ENCODE measurements around the gene FTCD.
A peak's percentile ranks its signal among the peaks of the same experiment; 100 is the strongest.
"Not testable (repeated sequence)": the region's sequence is repeated elsewhere in the genome, so short reads cannot be mapped to it uniquely, and the experiment has no call there.

FTCD gene

GRCh38 chr21:46188226-46189212 is 33.1 kb upstream of the FTCD start:
- no peak for DNase-seq

- no peak for DNase-seq
These were observed 32.4 kb upstream of the FTCD start for GRCh38 chr21:46187814-46188213.

GRCh38 chr21:46187261-46187660 is 31.9 kb upstream of the FTCD start:
- DNase-seq: no peak

GRCh38 chr21:46185716-46186115 is 30.3 kb upstream of the FTCD start:
- no peak for DNase-seq

GRCh38 chr21:46184625-46185555 is 29.5 kb upstream of the FTCD start:
- DNase-seq: peak; percentile 59

GRCh38 chr21:46183910-46184624 is 28.7 kb upstream of the FTCD start, which contains the start of gene SPATC1L:
TSS of gene SPATC1L (minus strand) at chr21:46184459. CDS start at chr21:46182816, 1,643 bp downstream.
- peak; percentile 49 for DNase-seq

GRCh38 chr21:46183337-46183909 is 28.0 kb upstream of the FTCD start:
- not testable (repeated sequence) for DNase-seq

GRCh38 chr21:46182548-46183336 is 27.4 kb upstream of the FTCD start:
- DNase-seq: no peak

GRCh38 chr21:46181953-46182547 is 26.7 kb upstream of the FTCD start:
- no peak for DNase-seq

GRCh38 chr21:46181436-46181835 is 26.1 kb upstream of the FTCD start:
- DNase-seq: no peak

- no peak for DNase-seq
These were observed 25.5 kb upstream of the FTCD start for GRCh38 chr21:46180778-46181391.

GRCh38 chr21:46180079-46180722 is 24.8 kb upstream of the FTCD start:
- DNase-seq: no peak

GRCh38 chr21:46179708-46180078 is 24.3 kb upstream of the FTCD start:
- DNase-seq: no peak

- no peak for DNase-seq
These were observed 23.6 kb upstream of the FTCD start for GRCh38 chr21:46178961-46179360.

GRCh38 chr21:46176443-46177129 is 21.2 kb upstream of the FTCD start:
- DNase-seq: not testable (repeated sequence)

- no peak for DNase-seq
These were observed 18.2 kb upstream of the FTCD start for GRCh38 chr21:46173573-46173972.

- no peak for DNase-seq
These were observed 17.6 kb upstream of the FTCD start for GRCh38 chr21:46172863-46173528.

GRCh38 chr21:46171996-46172862 is 16.9 kb upstream of the FTCD start:
- DNase-seq: no peak
